ENCODE measurements around the gene NDUFB7. TPM values are rescaled to one million over a fixed set of nuclear protein-coding genes. Genes with fewer than 3 reads are reported as not detected.

The NDUFB7 gene
- total RNA-seq, 1 donor from 2014 or later, result 158 TPM

GRCh38 chr19:14530506-14530905 is 41.4 kb downstream of the NDUFB7 start:
- no peaks in the 10 kb centered on the region for H3K36me3 Mint-ChIP-seq (ENCODE audit: unreplicated experiment)
- H3K27ac Mint-ChIP-seq (ENCODE audit: unreplicated experiment), result no peak overlapping the region
- no peaks in the 10 kb centered on the region for H3K27me3 Mint-ChIP-seq (ENCODE audit: unreplicated experiment)
- peak overlapping the region; percentile 98 for H3K4me3 Mint-ChIP-seq (ENCODE audit: unreplicated experiment)
- DNase-seq (ENCODE audit: extremely low spot score, unreplicated experiment), result no peak
- H3K4me1 Mint-ChIP-seq (ENCODE audit: unreplicated experiment), result peaks cover 25% of the 10 kb centered on the region
- no peak for TF ChIP-seq CTCF (IDR thresholded peaks at IDR 0.05)
- H3K9me3 Mint-ChIP-seq (ENCODE audit: unreplicated experiment), result no peaks in the 10 kb centered on the region

- peak overlapping the region; percentile 98 for H3K4me3 Mint-ChIP-seq (ENCODE audit: unreplicated experiment)
- peaks cover 25% of the 10 kb centered on the region for H3K4me1 Mint-ChIP-seq (ENCODE audit: unreplicated experiment)
- TF ChIP-seq CTCF (IDR thresholded peaks at IDR 0.05), result no peak
- H3K9me3 Mint-ChIP-seq (ENCODE audit: unreplicated experiment), result no peaks in the 10 kb centered on the region
- H3K27me3 Mint-ChIP-seq (ENCODE audit: unreplicated experiment), result no peaks in the 10 kb centered on the region
- no peak for DNase-seq (ENCODE audit: extremely low spot score, unreplicated experiment)
- H3K36me3 Mint-ChIP-seq (ENCODE audit: unreplicated experiment), result no peaks in the 10 kb centered on the region
- H3K27ac Mint-ChIP-seq (ENCODE audit: unreplicated experiment), result peak overlapping the region; percentile 93
Observed at GRCh38 chr19:14530005-14530348, 41.9 kb downstream of the NDUFB7 start.

DNA sequence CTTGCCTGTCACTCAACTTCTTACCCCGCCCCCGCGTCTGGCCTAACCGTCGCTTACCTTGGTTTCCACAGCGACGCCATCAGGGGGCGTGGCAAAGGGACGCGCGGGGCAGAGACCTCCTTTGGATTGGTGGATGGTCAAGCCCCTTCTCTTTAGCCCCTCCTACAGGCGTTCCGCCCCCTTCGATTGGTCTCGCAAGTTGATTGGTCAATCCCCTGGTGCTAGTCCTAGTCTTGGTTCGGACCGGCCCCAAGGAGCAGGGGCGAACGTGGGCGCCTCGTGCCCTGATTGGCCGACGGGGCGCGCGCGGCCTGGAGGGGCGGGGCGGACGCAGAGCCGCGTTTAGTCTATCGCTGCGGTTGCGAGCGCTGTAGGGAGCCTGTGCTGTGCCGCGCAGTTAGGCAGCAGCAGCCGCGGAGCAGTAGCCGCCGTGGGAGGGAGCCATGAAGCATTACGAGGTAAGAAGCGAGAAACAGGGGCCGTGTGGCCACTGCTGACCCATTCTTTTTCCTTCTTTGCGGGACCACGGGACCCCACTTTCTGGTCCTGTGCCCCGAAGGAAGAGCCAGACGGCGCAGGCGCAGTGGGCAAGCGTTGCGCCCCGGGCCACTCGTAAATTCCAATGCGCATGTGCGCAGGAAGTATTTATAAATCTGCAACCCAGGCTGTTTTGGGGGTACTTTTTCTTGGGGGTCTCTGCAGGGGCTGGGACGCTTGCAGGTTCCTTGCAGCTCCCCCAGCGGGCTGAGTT is 42.4 kb downstream of the NDUFB7 start, which contains the start of gene TECR:
Gene TECR (plus strand): TSS at position 341 of the 751 bp plus-strand sequence. CDS start 103 bp downstream, at position 444.
- no peak for TF ChIP-seq CTCF (IDR thresholded peaks at IDR 0.05)
- H3K4me3 Mint-ChIP-seq (ENCODE audit: unreplicated experiment), result peak within 1 kb of the TSS; percentile 98
- no peaks in the 10 kb centered on the region for H3K9me3 Mint-ChIP-seq (ENCODE audit: unreplicated experiment)

GRCh38 chr19:14528419-14529253 is 43.2 kb downstream of the NDUFB7 start:
- Mint-ChIP-seq H3K27me3 (ENCODE audit: unreplicated experiment) (no peaks in the 10 kb centered on the region), H3K4me1 (ENCODE audit: unreplicated experiment) (peaks cover 25% of the 10 kb centered on the region), H3K36me3 (ENCODE audit: unreplicated experiment) (no peaks in the 10 kb centered on the region), H3K4me3 (ENCODE audit: unreplicated experiment) (peak overlapping the region; percentile 98), H3K9me3 (ENCODE audit: unreplicated experiment) (no peaks in the 10 kb centered on the region), H3K27ac (ENCODE audit: unreplicated experiment) (peak overlapping the region; percentile 96)
- no peak for DNase-seq (ENCODE audit: extremely low spot score, unreplicated experiment)
- no peak for TF ChIP-seq CTCF (IDR thresholded peaks at IDR 0.05)

More for the DNA sequence above, 42.4 kb downstream of the NDUFB7 start, which contains the start of gene TECR:
- Mint-ChIP-seq H3K27ac (ENCODE audit: unreplicated experiment) (peak within 1 kb of the TSS; percentile 96), H3K27me3 (ENCODE audit: unreplicated experiment) (no peaks in the 10 kb centered on the region), H3K4me1 (ENCODE audit: unreplicated experiment) (peaks cover 25% of the 10 kb centered on the region), H3K36me3 (ENCODE audit: unreplicated experiment) (no peaks in the 10 kb centered on the region)
- DNase-seq (ENCODE audit: extremely low spot score, unreplicated experiment), result peak; percentile 100

- no peak for TF ChIP-seq CTCF (IDR thresholded peaks at IDR 0.05)
- Mint-ChIP-seq H3K4me3 (ENCODE audit: unreplicated experiment) (no peak overlapping the region), H3K27ac (ENCODE audit: unreplicated experiment) (no peak overlapping the region), H3K4me1 (ENCODE audit: unreplicated experiment) (peaks cover 15% of the 10 kb centered on the region), H3K36me3 (ENCODE audit: unreplicated experiment) (no peaks in the 10 kb centered on the region), H3K9me3 (ENCODE audit: unreplicated experiment) (no peaks in the 10 kb centered on the region), H3K27me3 (ENCODE audit: unreplicated experiment) (no peaks in the 10 kb centered on the region)
- no peak for DNase-seq (ENCODE audit: extremely low spot score, unreplicated experiment)
Observed at GRCh38 chr19:14526423-14526822, 45.4 kb downstream of the NDUFB7 start.

Measured in osteocyte (in vitro differentiated cells).